ENCODE data around the gene DYNC1I2. TPM values are rescaled to one million over a fixed set of nuclear protein-coding genes. Genes with fewer than 3 reads are reported as not detected.

Gene DYNC1I2
- total and polyA plus RNA-seq, 2 experiments from 2014 or later = 79.4 to 102 TPM

- no peaks in the 10 kb centered on the region for H4K20me1 ChIP-seq (replicated peaks; ENCODE audit: insufficient read depth)
- ATAC-seq = no peak
- no peaks in the 10 kb centered on the region for H3K9me2 ChIP-seq (ENCODE audit: insufficient read depth)
- H3K4me1 Mint-ChIP-seq = peaks cover 6% of the 10 kb centered on the region
- no peak overlapping the region for H3K4me3 Mint-ChIP-seq
- H3K27ac Mint-ChIP-seq = no peak overlapping the region
- no peaks in the 10 kb centered on the region for H3K9me3 Mint-ChIP-seq
- H3K36me3 ChIP-seq (ENCODE audit: insufficient read depth) = no peaks in the 10 kb centered on the region
- H3K27me3 ChIP-seq (ENCODE audit: insufficient read depth) = no peaks in the 10 kb centered on the region
- no peak overlapping the region for H2AFZ ChIP-seq
- no peaks in the 10 kb centered on the region; the same call in 1 of the 2 replicates for H3K4me1 ChIP-seq (ENCODE audit: insufficient read depth)
- H3F3A ChIP-seq (replicated peaks; ENCODE audit: low read depth) = no peaks in the 10 kb centered on the region
- no peak overlapping the region for H3K4me2 ChIP-seq
- no peak for DNase-seq (ENCODE audit: low spot score)
- no peak for TF ChIP-seq ZNF114 (CRISPR knock-in tag; IDR thresholded peaks at IDR 0.05)
- no peak for TF ChIP-seq STAT1 (IDR thresholded peaks at IDR 0.05; ENCODE audit: unreplicated experiment)
- TF ChIP-seq JUNB (IDR thresholded peaks at IDR 0.05; ENCODE audit: unreplicated experiment) = no peak
- TF ChIP-seq NANOG (IDR thresholded peaks at IDR 0.05; ENCODE audit: borderline replicate concordance) = no peak
- TF ChIP-seq CTCF (conservative IDR thresholded peaks at IDR 0.05; ENCODE audit: low read depth in 2 of 2) = no peak
- TF ChIP-seq ZNF462 (CRISPR knock-in tag; IDR thresholded peaks at IDR 0.05) = no peak
- TF ChIP-seq EZH2phosphoT487 (IDR thresholded peaks at IDR 0.05; ENCODE audit: unreplicated experiment) = no peak
- no peak for TF ChIP-seq REST (IDR thresholded peaks at IDR 0.05; ENCODE audit: unreplicated experiment)
- no peak for TF ChIP-seq EZH2 (IDR thresholded peaks at IDR 0.05; ENCODE audit: low read depth, unreplicated experiment)
- no peak for TF ChIP-seq ZNF331 (CRISPR knock-in tag; IDR thresholded peaks at IDR 0.05; ENCODE audit: low read depth)
- TF ChIP-seq ETS1 (IDR thresholded peaks at IDR 0.05) = no peak
- peaks cover 1% of the 10 kb centered on the region; the same call in 1 of the 3 replicates for H3K36me3 Mint-ChIP-seq (ENCODE audit: low read depth)
- H3K27me3 Mint-ChIP-seq (ENCODE audit: insufficient read depth, low read depth, poor library complexity) = no peaks in the 10 kb centered on the region
- H3K79me2 ChIP-seq (replicated peaks; ENCODE audit: insufficient read depth) = 0 out of 2 replicates have a peak, but pooled peaks cover 10% of the 10 kb centered on the region
- no peak overlapping the region for H3K27ac ChIP-seq (ENCODE audit: low read depth)
- no peak overlapping the region for H3K4me3 ChIP-seq
These were observed 15.7 kb downstream of the DYNC1I2 start for GRCh38 chr2:171702781-171703556.

Measured in GM23338 (cell line).